ENCODE measurements around the gene FBXW7.

DNA sequence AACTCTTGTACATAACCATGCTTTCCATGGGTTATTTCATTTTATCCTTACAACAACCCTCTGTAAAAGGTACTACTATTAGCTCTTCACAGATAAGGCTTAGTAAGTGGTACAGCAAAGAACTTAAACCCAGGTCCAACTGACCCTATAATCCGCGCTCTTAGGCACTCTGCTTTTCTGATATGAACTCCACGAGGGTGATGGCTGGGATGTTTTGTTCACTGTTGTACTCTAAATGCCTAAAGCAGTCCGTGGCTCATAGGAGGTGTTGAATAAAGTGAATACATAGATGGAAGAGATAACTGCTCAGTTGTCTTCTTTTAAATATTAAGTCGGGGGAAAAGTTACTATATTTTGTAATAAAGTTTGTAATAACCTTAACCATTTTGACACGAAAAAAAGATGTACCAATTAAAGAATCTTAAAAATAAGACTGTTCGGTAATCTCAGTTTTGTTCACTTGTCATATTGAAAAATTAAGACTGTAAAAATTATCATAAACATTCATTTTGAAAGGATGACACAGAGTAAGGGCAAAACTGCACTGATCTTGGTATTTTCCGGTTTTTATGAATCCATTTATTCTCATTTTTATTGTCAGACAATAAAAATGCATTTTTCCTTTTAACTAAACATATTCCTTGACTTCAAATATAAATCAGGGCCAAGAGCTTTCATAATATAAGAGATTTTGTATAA, 166.5 kb downstream of the FBXW7 start:
- TF ChIP-seq SIN3A (IDR thresholded peaks at IDR 0.05; ENCODE audit: borderline replicate concordance, insufficient read depth, low read length): no peak
- TF ChIP-seq TAF1 (IDR thresholded peaks at IDR 0.05; ENCODE audit: borderline replicate concordance, insufficient read depth, low read length): no peak

Measured in PFSK-1 (cell line).